A673 (cell line): ENCODE measurements around the gene PCBP3. TPM values are rescaled to one million over a fixed set of nuclear protein-coding genes. Genes with fewer than 3 reads are reported as not detected.
"Not testable (repeated sequence)": the region's sequence is repeated elsewhere in the genome, so short reads cannot be mapped to it uniquely, and the experiment has no call there.

Experiments
- BruUV-seq: library from RNA; stranded (reverse); fragments of 400-500 nt; replicated peaks from 2 replicates; lab custom pipeline; 2021; lab: Mats Ljungman, UMichigan
- CTCF ChIA-PET: fragments of 300-600 bp; sonication (Branson Sonifier 250); formaldehyde crosslinking; loops from one replicate; lab custom pipeline; 2022; ENCODE audit warnings: antibody characterized with exemption; lab: Charles Lee
- POLR2A ChIA-PET: fragments of 300-600 bp; sonication (Branson Sonifier 250); formaldehyde crosslinking; loops from one replicate; lab custom pipeline; 2022; ENCODE audit warnings: antibody characterized with exemption; ENCODE audit not compliant: low non-redundant PET; lab: Charles Lee
- DNase-seq: peaks from one replicate; pipeline ENCODE4 v3.0.0-alpha.2; 2015; ENCODE audit warnings: low spot score
- H3K27ac ChIP-seq: fragments of 200-600 bp; sonication (generic); 2 replicates; pipeline ENCODE4 v1.5.1; 2016; ENCODE audit warnings: mixed run types, low read depth, mild to moderate bottlenecking, mixed read lengths, antibody characterized with exemption, low read length; ENCODE audit not compliant: poor library complexity, severe bottlenecking
- H3K27me3 ChIP-seq: fragments of 200-600 bp; sonication (generic); replicated peaks from 2 replicates; pipeline ENCODE4 v1.6.1; 2017; ENCODE audit warnings: mixed run types, low read depth, mild to moderate bottlenecking, mixed read lengths, antibody characterized with exemption, low read length; ENCODE audit not compliant: insufficient read depth, poor library complexity
- H3K36me3 ChIP-seq: fragments of 200-600 bp; sonication (generic); 2 replicates; pipeline ENCODE4 v1.6.1; 2016; ENCODE audit warnings: mixed run types, mild to moderate bottlenecking, mixed read lengths, antibody characterized with exemption, low read length; ENCODE audit not compliant: insufficient read depth, poor library complexity, severe bottlenecking
- H3K4me1 ChIP-seq: fragments of 200-600 bp; sonication (generic); 2 replicates; pipeline ENCODE4 v1.6.1; 2017; ENCODE audit warnings: mixed run types, mild to moderate bottlenecking, mixed read lengths, antibody characterized with exemption, low read length; ENCODE audit not compliant: insufficient read depth, poor library complexity, severe bottlenecking
- H3K4me3 ChIP-seq: fragments of 200-600 bp; sonication (generic); 2 replicates; pipeline ENCODE4 v1.5.1; 2016; ENCODE audit warnings: low read depth, mixed run types, mild to moderate bottlenecking, mixed read lengths, low read length; ENCODE audit not compliant: poor library complexity, severe bottlenecking
- H3K9me3 ChIP-seq: fragments of 200-600 bp; sonication (generic); 2 replicates; pipeline ENCODE4 v1.6.1; 2016; ENCODE audit warnings: mixed run types, low read depth, mild to moderate bottlenecking, mixed read lengths, antibody characterized with exemption, low read length; ENCODE audit not compliant: poor library complexity, severe bottlenecking
- CTCF ChIP-seq: fragments of 300-800, 200-600 bp; sonication (generic); conservative IDR thresholded peaks from 2 replicates; pipeline ENCODE4 v1.5.1; 2017; ENCODE audit warnings: low read depth, mild to moderate bottlenecking, antibody characterized with exemption, low read length, moderate library complexity, mixed read lengths
- EZH2 ChIP-seq: fragments of 200-600 bp; sonication (generic); IDR thresholded peaks from 2 replicates; pipeline ENCODE4 v1.6.1; 2017; ENCODE audit warnings: borderline replicate concordance, low read depth, mild to moderate bottlenecking, mixed read lengths, antibody characterized with exemption, low read length; ENCODE audit not compliant: poor library complexity, severe bottlenecking
- intact Hi-C: fragments of 100-400 bp; cut with micrococcal nuclease; formaldehyde crosslinking; loops from one replicate; pipeline ENCODE4 v1.10.0; 2022; ENCODE audit not compliant: unreplicated experiment
- total RNA-seq: library from RNA; stranded (reverse); gene quantifications from 2 replicates; pipeline ENCODE4 v1.2.3, GENCODE V29; 2021

Gene PCBP3
- total RNA-seq, 1 experiment from 2014 or later: 25.6 TPM

GRCh38 chr21:45830720-45831366, 187.3 kb downstream of the PCBP3 start:
- no peaks in the 10 kb centered on the region for H3K4me1 ChIP-seq
- H3K27me3 ChIP-seq: no peaks in the 10 kb centered on the region
- no peak for DNase-seq
- H3K36me3 ChIP-seq: no peaks in the 10 kb centered on the region
- no TSS peak for BruUV-seq
- no peak overlapping the region for H3K27ac ChIP-seq
- no peak overlapping the region for H3K4me3 ChIP-seq
- CTCF ChIA-PET: no interaction called here
- POLR2A ChIA-PET: no interaction called here
- no peak for TF ChIP-seq EZH2
- TF ChIP-seq CTCF: no peak
- intact Hi-C loops: no loop called here
- no peaks in the 10 kb centered on the region for H3K9me3 ChIP-seq

DNA sequence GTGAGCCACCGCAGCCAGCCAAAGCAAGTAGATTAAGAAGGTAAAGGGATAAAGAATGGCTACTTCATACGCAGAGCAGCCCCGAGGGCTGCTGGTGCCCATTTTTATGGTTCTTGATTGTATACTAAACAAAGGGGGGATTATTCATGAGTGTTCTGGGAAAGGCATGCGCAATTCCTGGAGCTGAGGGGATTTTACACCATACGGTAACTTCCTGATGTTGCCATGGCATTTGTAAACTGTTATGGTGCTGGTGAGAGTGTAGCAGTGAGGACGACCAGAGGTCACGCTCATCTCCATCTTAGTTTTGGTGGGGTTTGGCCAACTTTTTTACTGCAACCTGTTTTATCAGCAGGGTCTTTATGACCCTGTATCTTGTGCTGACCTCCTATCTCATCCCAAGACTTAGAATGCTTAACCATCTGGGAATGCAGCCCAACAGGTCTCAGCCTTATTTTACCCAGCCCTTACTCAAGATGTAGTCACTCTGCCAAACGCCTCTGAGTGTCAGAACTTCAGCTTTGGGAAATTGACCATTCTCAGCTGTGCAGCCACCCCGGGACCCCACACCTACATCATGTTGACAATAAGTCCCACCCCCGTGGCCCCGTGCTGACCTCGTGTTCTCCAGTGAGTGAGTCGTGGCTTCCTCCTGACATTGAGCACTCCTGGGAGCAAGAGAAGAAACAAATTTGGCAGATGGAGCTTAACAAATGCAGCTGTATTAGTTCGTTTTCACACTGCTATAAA, 188.6 kb downstream of the PCBP3 start:
- TF ChIP-seq EZH2 (no peak), CTCF (no peak)
- Histone ChIP-seq H3K27me3 (no peaks in the 10 kb centered on the region), H3K4me1 (no peaks in the 10 kb centered on the region), H3K4me3 (no peak overlapping the region), H3K36me3 (no peaks in the 10 kb centered on the region), H3K9me3 (no peaks in the 10 kb centered on the region), H3K27ac (no peak overlapping the region)
- intact Hi-C loops: no loop called here
- BruUV-seq: no TSS peak
- POLR2A ChIA-PET: no interaction called here
- CTCF ChIA-PET: no interaction called here
- DNase-seq: no peak

DNA sequence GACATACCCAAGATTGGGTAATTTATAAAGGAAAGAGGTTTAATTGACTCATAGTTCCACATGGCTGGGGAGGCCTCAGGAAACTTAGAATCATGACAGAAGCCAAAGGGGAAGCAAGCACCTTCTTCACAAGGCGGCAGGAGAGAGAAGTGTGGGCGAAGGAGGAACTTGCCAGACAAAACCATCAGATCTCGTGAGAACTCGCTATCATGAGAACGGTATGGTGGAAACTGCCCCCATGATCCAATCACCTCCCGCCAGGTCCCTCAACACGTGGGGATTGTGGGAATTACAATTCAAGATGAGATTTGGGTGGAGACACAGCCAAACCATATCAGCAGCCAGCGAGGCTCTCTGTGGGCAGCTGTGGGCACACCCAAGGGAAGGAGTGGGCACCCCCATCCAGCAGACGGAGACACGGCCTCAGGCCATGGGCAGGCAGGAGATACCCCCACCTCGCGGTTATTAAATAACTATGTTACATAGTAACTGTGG, 189.3 kb downstream of the PCBP3 start:
- POLR2A ChIA-PET, H3K27me3 ChIP-seq, H3K4me3 ChIP-seq, CTCF ChIA-PET, DNase-seq, H3K27ac ChIP-seq, H3K9me3 ChIP-seq, H3K36me3 ChIP-seq, H3K4me1 ChIP-seq, BruUV-seq, intact Hi-C loops: not testable (repeated sequence)
